GM23248 (cell line): ENCODE measurements around the gene PKLR. TPM values are rescaled to one million over a fixed set of nuclear protein-coding genes. Genes with fewer than 3 reads are reported as not detected.

ENCODE experiments used
- DNase-seq: peaks from one replicate; pipeline ENCODE4 v3.0.0-alpha.2; 2015
- H2AFZ ChIP-seq: fragments of 200-600 bp; sonication (generic); 2 replicates; pipeline ENCODE4 v1.6.1; 2016; ENCODE audit warnings: antibody characterized with exemption
- H3F3A ChIP-seq: fragments of 200-600 bp; sonication (generic); 2 replicates; pipeline ENCODE4 v1.6.1; 2016; ENCODE audit warnings: mild to moderate bottlenecking, antibody characterized with exemption, mixed run types; ENCODE audit not compliant: insufficient read depth
- H3K27ac ChIP-seq: fragments of 200-600 bp; sonication (generic); 2 replicates; pipeline ENCODE4 v1.5.1; 2016; ENCODE audit warnings: mild to moderate bottlenecking
- H3K27me3 ChIP-seq: fragments of 200-600 bp; sonication (generic); replicated peaks from 2 replicates; pipeline ENCODE4 v1.6.1; 2016; ENCODE audit warnings: mild to moderate bottlenecking; ENCODE audit not compliant: insufficient read depth
- H3K36me3 ChIP-seq: fragments of 200-600 bp; sonication (generic); 2 replicates; pipeline ENCODE4 v1.6.1; 2016; ENCODE audit warnings: low read depth, mild to moderate bottlenecking
- H3K4me1 ChIP-seq: fragments of 200-600 bp; sonication (generic); 2 replicates; pipeline ENCODE4 v1.6.1; 2016; ENCODE audit warnings: mild to moderate bottlenecking; ENCODE audit not compliant: insufficient read depth
- H3K4me2 ChIP-seq: fragments of 200-600 bp; sonication (generic); one replicate; pipeline ENCODE4 v1.6.1; 2016; ENCODE audit warnings: mild to moderate bottlenecking; ENCODE audit not compliant: unreplicated experiment
- H3K4me3 ChIP-seq: fragments of 200-600 bp; sonication (generic); 2 replicates; pipeline ENCODE4 v1.5.1; 2016; ENCODE audit warnings: mild to moderate bottlenecking
- H3K79me2 ChIP-seq: fragments of 200-600 bp; sonication (generic); 2 replicates; pipeline ENCODE4 v1.6.1; 2016; ENCODE audit warnings: mild to moderate bottlenecking; ENCODE audit not compliant: insufficient read depth
- H3K9ac ChIP-seq: fragments of 200-600 bp; sonication (generic); 2 replicates; pipeline ENCODE4 v1.6.1; 2016; ENCODE audit warnings: mild to moderate bottlenecking
- H3K9me2 ChIP-seq: fragments of 200-600 bp; sonication (generic); 2 replicates; pipeline ENCODE4 v1.6.1; 2016; ENCODE audit warnings: mixed run types, mild to moderate bottlenecking, moderate library complexity; ENCODE audit not compliant: insufficient read depth
- H3K9me3 ChIP-seq: fragments of 200-600 bp; sonication (generic); one replicate; pipeline ENCODE4 v1.6.1; 2017; ENCODE audit warnings: low read depth
- H4K20me1 ChIP-seq: fragments of 200-600 bp; sonication (generic); 2 replicates; pipeline ENCODE4 v1.6.0; 2016; ENCODE audit not compliant: insufficient read depth
- EZH2 ChIP-seq: fragments of 200-600 bp; sonication (generic); IDR thresholded peaks from 2 replicates; pipeline ENCODE4 v1.6.1; 2018; ENCODE audit warnings: antibody characterized with exemption, mild to moderate bottlenecking; ENCODE audit not compliant: insufficient read depth, poor library complexity, severe bottlenecking
- EZH2phosphoT487 ChIP-seq: fragments of 200-600 bp; sonication (generic); IDR thresholded peaks from 2 replicates; pipeline ENCODE4 v1.6.1; 2018; ENCODE audit warnings: antibody characterized with exemption, moderate library complexity, mild to moderate bottlenecking, low read depth; ENCODE audit not compliant: insufficient read depth
- WGBS, 2 experiments: methylation state at CpG; one replicate each; pipeline ENCODE4 v1.1.6; 2015 to 2017; ENCODE audit warnings: low lambda C conversion rate in 2 of 2, low coverage in 1 of 2; ENCODE audit errors: missing lambda C conversion rate in 2 of 2; 5-methylcytosine and 5-hydroxymethylcytosine counted together
- in situ Hi-C: fragments of 300-500 bp; cut with MboI; formaldehyde crosslinking; loops from 2 replicates; pipeline ENCODE4 v1.15.0; 2020
- polyA plus RNA-seq: library from polyadenylated mRNA; unstranded; fragments of >200 nt; fragmentation: Nextera tagmentation; extraction: Ambion mirVana; gene quantifications from 2 replicates; pipeline ENCODE4 v1.2.1, GENCODE V29; 2016
- total RNA-seq: library from RNA; depleted of rRNA; stranded (reverse); fragments of >200 nt; shearing (Covaris generic); gene quantifications from 2 replicates; pipeline ENCODE4 v1.2.3, GENCODE V29; 2014

The PKLR gene
- total and polyA plus RNA-seq, 2 experiments from 2014 or later, result not detected

DNA sequence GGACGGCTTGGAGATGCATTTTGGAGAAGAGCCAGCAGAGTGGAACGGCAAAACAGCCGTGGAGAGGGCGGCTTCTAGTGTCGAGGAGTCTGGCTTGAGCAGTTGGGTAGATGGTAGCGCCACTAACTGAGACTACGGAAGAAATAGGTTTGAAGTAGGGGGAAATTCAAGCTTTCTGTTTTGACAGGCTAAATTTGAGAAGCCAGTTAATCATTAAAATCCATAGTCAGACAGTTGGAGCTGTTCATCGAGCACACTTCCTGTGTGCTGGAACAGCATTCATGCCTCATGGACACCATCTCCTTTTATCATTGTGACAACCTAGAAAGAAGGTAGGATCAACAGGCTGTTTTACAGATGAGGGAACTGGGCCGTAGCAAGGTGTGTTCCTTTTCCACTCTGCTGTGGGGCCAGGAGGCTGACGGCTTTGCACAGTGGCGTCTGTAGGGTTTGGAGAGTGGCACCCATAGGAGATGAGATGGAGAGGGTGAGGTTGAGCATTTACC, 3.4 kb upstream of the PKLR start:
- Histone ChIP-seq H3K36me3 (no peaks in the 10 kb centered on the region), H3K9ac (no peak overlapping the region), H4K20me1 (no peaks in the 10 kb centered on the region), H3K9me2 (no peaks in the 10 kb centered on the region), H3K27ac (no peak overlapping the region), H3F3A (peaks cover 13% of the 10 kb centered on the region; the same call in 1 of the 2 replicates), H2AFZ (no peak overlapping the region), H3K4me3 (no peak overlapping the region), H3K4me2 (no peak overlapping the region), H3K79me2 (peaks cover 9% of the 10 kb centered on the region), H3K4me1 (peaks cover 17% of the 10 kb centered on the region), H3K9me3 (no peaks in the 10 kb centered on the region), H3K27me3 (no peaks in the 10 kb centered on the region)
- in situ Hi-C loops, result no loop called here
- 63 to 67% methylated on average over 11 of the region's 11 CpGs for WGBS, 2 experiments
- no peak for DNase-seq
- TF ChIP-seq EZH2, result no peak

DNA sequence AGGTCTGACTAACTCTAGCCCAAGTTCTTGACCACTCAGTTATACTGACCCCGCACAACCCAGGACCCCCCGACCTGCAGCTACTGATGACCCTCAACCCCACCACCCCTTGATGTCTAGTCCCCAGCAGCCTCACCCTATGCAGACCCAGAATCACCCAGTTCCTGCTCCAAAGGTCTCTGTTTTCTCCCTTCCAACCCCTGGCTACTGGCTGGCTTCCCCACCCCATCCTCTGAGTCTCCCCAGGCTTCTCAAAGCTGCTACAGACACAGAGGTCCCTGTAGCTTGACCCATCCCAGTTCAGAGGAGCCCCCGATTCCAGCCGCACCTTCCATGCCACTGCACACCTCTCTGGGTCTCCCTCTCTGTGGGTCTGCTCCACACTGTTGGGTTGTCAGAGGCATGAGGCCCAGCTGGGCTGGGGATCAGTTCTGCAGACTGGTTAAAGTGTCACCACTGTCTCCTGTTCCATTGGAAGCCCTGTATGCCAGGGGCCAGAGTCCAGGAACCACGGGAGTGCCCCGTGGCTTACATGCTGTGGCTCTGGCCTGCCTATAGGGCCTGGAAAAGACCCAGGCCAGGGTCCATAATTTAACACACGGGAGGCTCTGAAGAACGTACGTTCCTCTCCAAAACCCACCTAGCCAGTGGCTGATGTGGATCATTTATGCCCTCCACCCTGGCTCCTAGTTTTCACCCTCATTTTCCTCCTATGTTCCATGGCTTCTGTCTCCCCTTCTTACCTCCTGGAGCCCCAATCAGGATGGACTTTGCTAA, 497 bp downstream of the PKLR start:
- H3F3A ChIP-seq, result 0 out of 2 replicates have a peak, but pooled peaks cover 4% of the 10 kb centered on the region
- H3K36me3 ChIP-seq, result no peaks in the 10 kb centered on the region
- H3K27ac ChIP-seq, result no peak overlapping the region
- no peak overlapping the region for H3K9ac ChIP-seq
- peaks cover 7% of the 10 kb centered on the region for H3K4me1 ChIP-seq
- in situ Hi-C loops, result no loop called here
- H3K9me3 ChIP-seq, result no peaks in the 10 kb centered on the region
- no peaks in the 10 kb centered on the region for H4K20me1 ChIP-seq
- no peaks in the 10 kb centered on the region for H3K9me2 ChIP-seq
- H2AFZ ChIP-seq, result no peak overlapping the region
- no peak for DNase-seq
- H3K4me3 ChIP-seq, result no peak overlapping the region
- H3K27me3 ChIP-seq, result peaks cover 2% of the 10 kb centered on the region; the same call in 1 of the 2 replicates
- no peak overlapping the region for H3K4me2 ChIP-seq
- no peaks in the 10 kb centered on the region for H3K79me2 ChIP-seq
- 64 to 78% methylated on average over 9 of the region's 9 CpGs for WGBS, 2 experiments
- TF ChIP-seq EZH2phosphoT487, result no peak
- TF ChIP-seq EZH2, result no peak

- Histone ChIP-seq H3K9me2 (no peaks in the 10 kb centered on the region), H3K36me3 (no peaks in the 10 kb centered on the region), H3K27ac (no peak overlapping the region), H2AFZ (no peak overlapping the region), H3K4me2 (no peak overlapping the region), H3K79me2 (no peaks in the 10 kb centered on the region), H3K9ac (no peak overlapping the region), H3K9me3 (no peaks in the 10 kb centered on the region), H3K27me3 (peaks cover 9% of the 10 kb centered on the region), H3K4me3 (no peak overlapping the region), H3K4me1 (no peaks in the 10 kb centered on the region; the same call in 1 of the 2 replicates), H3F3A (0 out of 2 replicates have a peak, but pooled peaks cover under 1% of the 10 kb centered on the region), H4K20me1 (no peaks in the 10 kb centered on the region)
- DNase-seq, result no peak
- TF ChIP-seq EZH2 (no peak), EZH2phosphoT487 (no peak)
- WGBS, 2 experiments, result 70 to 77% methylated on average over 8 of the region's 8 CpGs
- in situ Hi-C loops, result no loop called here
These were observed 1.2 kb downstream of the PKLR start for GRCh38 chr1:155300024-155300423.

- H3K27me3 ChIP-seq, result peaks cover 19% of the 10 kb centered on the region
- H3F3A ChIP-seq, result no peaks in the 10 kb centered on the region
- no peaks in the 10 kb centered on the region for H4K20me1 ChIP-seq
- no peak overlapping the region for H2AFZ ChIP-seq
- no peak overlapping the region for H3K4me3 ChIP-seq
- H3K4me2 ChIP-seq, result no peak overlapping the region
- no peaks in the 10 kb centered on the region for H3K36me3 ChIP-seq
- H3K79me2 ChIP-seq, result no peaks in the 10 kb centered on the region
- no peak overlapping the region for H3K9ac ChIP-seq
- in situ Hi-C loops, result no loop called here
- TF ChIP-seq EZH2, result no peak
- TF ChIP-seq EZH2phosphoT487, result no peak
- no peaks in the 10 kb centered on the region for H3K4me1 ChIP-seq
- DNase-seq, result no peak
- H3K9me2 ChIP-seq, result no peaks in the 10 kb centered on the region
- no peaks in the 10 kb centered on the region for H3K9me3 ChIP-seq
- 55 to 63% methylated on average over 7 of the region's 7 CpGs for WGBS, 2 experiments
- H3K27ac ChIP-seq, result no peak overlapping the region
These were observed 3.9 kb downstream of the PKLR start for GRCh38 chr1:155297384-155297783.
